ENCODE data around the gene ADAMTS17.

ADAMTS17 gene

GRCh38 chr15:100202309-100202960 is 139.3 kb downstream of the ADAMTS17 start:
- DNase-seq (ENCODE audit: low read depth, low spot score): no peak
- TF ChIP-seq YY1 (IDR thresholded peaks at IDR 0.05; ENCODE audit: insufficient read depth, insufficient read length): no peak
- TF ChIP-seq ZNF274 (IDR thresholded peaks at IDR 0.05; ENCODE audit: low read depth, low read length): no peak
- no peak for TF ChIP-seq SUZ12 (IDR thresholded peaks at IDR 0.05; ENCODE audit: extremely low read depth, insufficient read depth, insufficient read length)
- peaks cover 2% of the 10 kb centered on the region for H3K4me1 ChIP-seq (ENCODE audit: insufficient read depth, insufficient read length)
- no peak overlapping the region for H3K4me3 ChIP-seq (ENCODE audit: insufficient read length, low read depth)
- H3K27me3 ChIP-seq (ENCODE audit: insufficient read depth, insufficient read length): no peaks in the 10 kb centered on the region
- H3K9ac ChIP-seq (ENCODE audit: insufficient read length, low read depth): no peak overlapping the region
- peaks cover 14% of the 10 kb centered on the region for H3K9me3 ChIP-seq (ENCODE audit: insufficient read depth, low read length)
- no peaks in the 10 kb centered on the region for H3K36me3 ChIP-seq (ENCODE audit: insufficient read depth, insufficient read length, low read length)

GRCh38 chr15:100201376-100202280 is 140.1 kb downstream of the ADAMTS17 start:
- H3K9ac ChIP-seq (ENCODE audit: insufficient read length, low read depth): no peak overlapping the region
- no peak overlapping the region for H3K4me3 ChIP-seq (ENCODE audit: insufficient read length, low read depth)
- H3K36me3 ChIP-seq (ENCODE audit: insufficient read depth, insufficient read length, low read length): no peaks in the 10 kb centered on the region
- no peaks in the 10 kb centered on the region for H3K27me3 ChIP-seq (ENCODE audit: insufficient read depth, insufficient read length)
- peaks cover 14% of the 10 kb centered on the region for H3K9me3 ChIP-seq (ENCODE audit: insufficient read depth, low read length)
- H3K4me1 ChIP-seq (ENCODE audit: insufficient read depth, insufficient read length): no peaks in the 10 kb centered on the region
- no peak for TF ChIP-seq ZNF274 (IDR thresholded peaks at IDR 0.05; ENCODE audit: low read depth, low read length)
- no peak for TF ChIP-seq SUZ12 (IDR thresholded peaks at IDR 0.05; ENCODE audit: extremely low read depth, insufficient read depth, insufficient read length)
- no peak for DNase-seq (ENCODE audit: low read depth, low spot score)

DNA sequence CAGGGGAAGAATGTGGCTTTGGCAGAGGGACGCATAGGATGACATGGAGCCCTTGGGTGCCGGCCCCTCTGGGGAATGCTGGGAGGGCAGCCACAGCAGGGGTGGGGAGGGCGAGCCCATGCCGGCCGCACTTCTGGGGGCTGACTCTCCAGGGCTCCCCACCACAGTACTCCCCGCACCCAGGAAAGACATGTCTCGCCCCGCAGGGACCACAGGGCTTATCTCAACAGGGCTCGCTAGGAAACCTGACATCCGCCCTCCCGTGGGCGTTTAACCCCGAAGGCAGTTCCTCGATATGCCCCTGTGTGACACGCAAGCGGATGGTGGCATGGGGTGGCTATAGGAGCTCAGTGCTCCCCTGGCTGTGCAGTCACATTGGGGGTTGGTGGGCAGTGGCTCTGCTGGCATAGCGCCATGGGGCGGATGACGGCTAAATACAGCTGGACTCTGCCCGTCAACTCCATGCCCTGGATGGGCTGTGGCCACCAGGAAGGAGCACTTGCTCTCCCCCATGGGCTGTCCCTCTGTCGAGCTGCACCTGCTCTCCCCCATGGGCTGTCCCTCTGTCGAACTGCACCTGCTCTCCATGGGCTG is 141.4 kb downstream of the ADAMTS17 start:
- Histone ChIP-seq H3K4me3 (ENCODE audit: insufficient read length, low read depth) (no peak overlapping the region), H3K27me3 (ENCODE audit: insufficient read depth, insufficient read length) (no peaks in the 10 kb centered on the region), H3K36me3 (ENCODE audit: insufficient read depth, insufficient read length, low read length) (no peaks in the 10 kb centered on the region), H3K4me1 (ENCODE audit: insufficient read depth, insufficient read length) (no peaks in the 10 kb centered on the region), H3K9ac (ENCODE audit: insufficient read length, low read depth) (no peak overlapping the region), H3K9me3 (ENCODE audit: insufficient read depth, low read length) (peaks cover 13% of the 10 kb centered on the region)
- TF ChIP-seq ZNF274 (IDR thresholded peaks at IDR 0.05; ENCODE audit: low read depth, low read length) (no peak), YY1 (IDR thresholded peaks at IDR 0.05; ENCODE audit: insufficient read depth, insufficient read length) (no peak), SUZ12 (IDR thresholded peaks at IDR 0.05; ENCODE audit: extremely low read depth, insufficient read depth, insufficient read length) (no peak)
- DNase-seq (ENCODE audit: low read depth, low spot score): no peak

DNA sequence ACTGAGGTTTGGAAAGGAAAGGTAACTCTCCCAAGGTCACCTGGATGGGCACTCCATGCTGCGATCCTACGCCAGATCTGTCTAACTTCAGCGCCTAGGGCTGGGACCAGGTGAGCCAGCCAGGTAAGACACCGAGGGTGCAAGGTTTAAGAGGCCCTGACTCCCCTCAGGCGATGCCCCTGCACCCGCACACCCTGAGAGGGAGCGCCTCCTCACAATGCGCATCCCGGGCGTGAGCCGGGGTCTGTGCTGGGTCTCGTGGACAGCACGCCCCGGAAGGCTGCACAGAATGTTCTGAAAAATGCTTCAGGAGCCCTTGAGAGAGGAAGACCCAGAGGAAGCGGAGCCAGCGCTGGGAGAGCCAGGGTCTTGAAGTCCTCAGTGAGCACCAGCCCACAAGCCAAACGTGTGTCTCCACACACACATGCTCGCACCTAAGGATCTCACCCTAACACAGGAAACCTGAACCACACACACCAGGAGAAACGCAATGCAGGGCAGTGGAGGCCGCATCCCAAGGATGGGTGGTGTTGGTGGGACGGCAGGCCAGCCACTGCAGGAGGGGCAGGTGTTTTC is 142.0 kb downstream of the ADAMTS17 start:
- H3K4me1 ChIP-seq (ENCODE audit: insufficient read depth, insufficient read length): peaks cover 4% of the 10 kb centered on the region
- no peak overlapping the region for H3K4me3 ChIP-seq (ENCODE audit: insufficient read length, low read depth)
- TF ChIP-seq ZNF274 (IDR thresholded peaks at IDR 0.05; ENCODE audit: low read depth, low read length): no peak
- no peak for TF ChIP-seq SUZ12 (IDR thresholded peaks at IDR 0.05; ENCODE audit: extremely low read depth, insufficient read depth, insufficient read length)
- no peak for TF ChIP-seq YY1 (IDR thresholded peaks at IDR 0.05; ENCODE audit: insufficient read depth, insufficient read length)
- H3K27me3 ChIP-seq (ENCODE audit: insufficient read depth, insufficient read length): no peaks in the 10 kb centered on the region
- no peak for DNase-seq (ENCODE audit: low read depth, low spot score)
- H3K9me3 ChIP-seq (ENCODE audit: insufficient read depth, low read length): peaks cover 8% of the 10 kb centered on the region
- no peaks in the 10 kb centered on the region for H3K36me3 ChIP-seq (ENCODE audit: insufficient read depth, insufficient read length, low read length)
- H3K9ac ChIP-seq (ENCODE audit: insufficient read length, low read depth): no peak overlapping the region

GRCh38 chr15:100198442-100198841 is 143.3 kb downstream of the ADAMTS17 start:
- Histone ChIP-seq H3K4me3 (ENCODE audit: insufficient read length, low read depth) (no peak overlapping the region), H3K27me3 (ENCODE audit: insufficient read depth, insufficient read length) (no peaks in the 10 kb centered on the region), H3K9ac (ENCODE audit: insufficient read length, low read depth) (no peak overlapping the region), H3K36me3 (ENCODE audit: insufficient read depth, insufficient read length, low read length) (no peaks in the 10 kb centered on the region), H3K4me1 (ENCODE audit: insufficient read depth, insufficient read length) (peaks cover 5% of the 10 kb centered on the region), H3K9me3 (ENCODE audit: insufficient read depth, low read length) (no peaks in the 10 kb centered on the region)
- TF ChIP-seq SUZ12 (IDR thresholded peaks at IDR 0.05; ENCODE audit: extremely low read depth, insufficient read depth, insufficient read length) (no peak), ZNF274 (IDR thresholded peaks at IDR 0.05; ENCODE audit: low read depth, low read length) (no peak), YY1 (IDR thresholded peaks at IDR 0.05; ENCODE audit: insufficient read depth, insufficient read length) (no peak)
- no peak for DNase-seq (ENCODE audit: low read depth, low spot score)

- no peak for TF ChIP-seq ZNF274 (IDR thresholded peaks at IDR 0.05; ENCODE audit: low read depth, low read length)
- no peak for TF ChIP-seq SUZ12 (IDR thresholded peaks at IDR 0.05; ENCODE audit: extremely low read depth, insufficient read depth, insufficient read length)
- TF ChIP-seq YY1 (IDR thresholded peaks at IDR 0.05; ENCODE audit: insufficient read depth, insufficient read length): no peak
- DNase-seq (ENCODE audit: low read depth, low spot score): no peak
- H3K27me3 ChIP-seq (ENCODE audit: insufficient read depth, insufficient read length): no peaks in the 10 kb centered on the region
- no peaks in the 10 kb centered on the region for H3K36me3 ChIP-seq (ENCODE audit: insufficient read depth, insufficient read length, low read length)
- H3K9me3 ChIP-seq (ENCODE audit: insufficient read depth, low read length): no peaks in the 10 kb centered on the region; the same call in 1 of the 2 replicates
- no peak overlapping the region for H3K9ac ChIP-seq (ENCODE audit: insufficient read length, low read depth)
- H3K4me3 ChIP-seq (ENCODE audit: insufficient read length, low read depth): no peak overlapping the region
- H3K4me1 ChIP-seq (ENCODE audit: insufficient read depth, insufficient read length): peaks cover 14% of the 10 kb centered on the region
Measured at GRCh38 chr15:100196326-100197058, 145.3 kb downstream of the ADAMTS17 start.
